Peyer's patch (tissue), 4 donors: ENCODE results near the gene IRF3. TPM values are rescaled to one million over a fixed set of nuclear protein-coding genes. Genes with fewer than 3 reads are reported as not detected.
A peak's percentile ranks its signal among the peaks of the same experiment; 100 is the strongest.

Experiments used
- DNase-seq, 3 donors: peaks; one replicate each; pipeline ENCODE4 v3.0.0-alpha.2; 2017 to 2019
- H3K27ac ChIP-seq, 4 donors: fragments of 200-600 bp; sonication (generic); one replicate each; pipeline ENCODE4 v1.5.1; 2016 to 2019
- H3K27me3 ChIP-seq, 2 donors: fragments of 200-600 bp; sonication (generic); one replicate each; pipeline ENCODE4 v1.5.1; 2019
- H3K36me3 ChIP-seq, 3 donors: fragments of 200-600 bp; sonication (generic); one replicate each; pipeline ENCODE4 v1.5.1; 2016 to 2019
- H3K4me1 ChIP-seq, 4 donors: fragments of 200-600 bp; sonication (generic); one replicate each; pipeline ENCODE4 v1.5.1; 2016 to 2019
- H3K4me3 ChIP-seq, 4 donors: fragments of 200-600 bp; sonication (generic); 1 replicate in 3 of 4; 2 replicates in 1 of 4; pipeline ENCODE4 v1.5.1; 2016 to 2019; ENCODE audit warnings: mild to moderate bottlenecking in 1 of 4
- H3K9me3 ChIP-seq, 4 donors: fragments of 200-600 bp; sonication (generic); one replicate each; pipeline ENCODE4 v1.5.1; 2016 to 2019; ENCODE audit warnings: mild to moderate bottlenecking in 1 of 4
- CTCF ChIP-seq, 6 experiments: fragments of 450-650 bp in 4 of 6; fragments of 200-600 bp in 2 of 6; sonication (generic) in 1 of 6; IDR thresholded peaks; one replicate each; pipeline ENCODE4 v1.5.1; 2017 to 2019; ENCODE audit warnings: antibody characterized with exemption in 6 of 6, mild to moderate bottlenecking in 3 of 6, moderate library complexity in 1 of 6
- POLR2A ChIP-seq, 2 donors: fragments of 450-650 bp; IDR thresholded peaks; one replicate each; pipeline ENCODE4 v1.5.1; 2017; ENCODE audit warnings: antibody characterized with exemption in 2 of 2, mild to moderate bottlenecking in 2 of 2, moderate library complexity in 2 of 2
- total RNA-seq, 4 donors: library from RNA; depleted of rRNA; stranded (reverse); fragments of >200 nt; gene quantifications; one replicate each; pipeline ENCODE4 v1.1.0, GENCODE V29; 2016

The IRF3 gene
- total RNA-seq, 4 donors from 2014 or later: 98.6 to 131 (median 120) TPM

GRCh38 chr19:49664171-49665035 is 1.3 kb downstream of the IRF3 start:
- DNase-seq: peak; percentile 96 to 97 (median 97)
- Histone ChIP-seq H3K36me3 (peaks cover 0 to 37% (median 0%) of the 10 kb centered on the region in 3 donors), H3K4me3 (peak overlapping the region; percentile 64 to 98 (median 84)), H3K27me3 (no peaks in the 10 kb centered on the region), H3K27ac (peak overlapping the region; percentile 80 to 97 (median 92)), H3K4me1 (peaks cover 0 to 23% (median 16%) of the 10 kb centered on the region in 4 donors), H3K9me3 (no peaks in the 10 kb centered on the region)
- TF ChIP-seq CTCF (IDR thresholded peaks at IDR 0.05) (peak in 4 of 6 experiments; percentile 14 to 58 (median 51)), POLR2A (IDR thresholded peaks at IDR 0.05) (peak; percentile 48 to 72)

GRCh38 chr19:49663224-49663623 is 2.4 kb downstream of the IRF3 start:
- no peaks in the 10 kb centered on the region for H3K9me3 ChIP-seq
- TF ChIP-seq CTCF (IDR thresholded peaks at IDR 0.05): no peak
- no peak for TF ChIP-seq POLR2A (IDR thresholded peaks at IDR 0.05)
- H3K27me3 ChIP-seq: no peaks in the 10 kb centered on the region
- H3K4me3 ChIP-seq: no peak overlapping the region
- peak overlapping the region in 3 of 4 donors; percentile 15 to 97 (median 92) for H3K27ac ChIP-seq
- H3K4me1 ChIP-seq: peaks cover 0 to 23% (median 16%) of the 10 kb centered on the region in 4 donors
- no peak for DNase-seq
- peaks cover 0 to 49% (median 0%) of the 10 kb centered on the region in 3 donors for H3K36me3 ChIP-seq

- peaks cover 0 to 23% (median 16%) of the 10 kb centered on the region in 4 donors for H3K4me1 ChIP-seq
- H3K27me3 ChIP-seq: no peaks in the 10 kb centered on the region
- no peak overlapping the region for H3K4me3 ChIP-seq
- peaks cover 0 to 61% (median 0%) of the 10 kb centered on the region in 3 donors for H3K36me3 ChIP-seq
- no peak overlapping the region for H3K27ac ChIP-seq
- DNase-seq: no peak
- TF ChIP-seq CTCF (IDR thresholded peaks at IDR 0.05): no peak
- no peak for TF ChIP-seq POLR2A (IDR thresholded peaks at IDR 0.05)
- H3K9me3 ChIP-seq: no peaks in the 10 kb centered on the region
These were observed 3.6 kb downstream of the IRF3 start for GRCh38 chr19:49662011-49662410.

- Histone ChIP-seq H3K4me3 (no peak overlapping the region), H3K4me1 (peaks cover 0 to 13% (median 9%) of the 10 kb centered on the region in 4 donors), H3K27me3 (no peaks in the 10 kb centered on the region), H3K36me3 (peaks cover 0 to 77% (median 0%) of the 10 kb centered on the region in 3 donors), H3K27ac (no peak overlapping the region), H3K9me3 (no peaks in the 10 kb centered on the region)
- TF ChIP-seq CTCF (IDR thresholded peaks at IDR 0.05) (no peak), POLR2A (IDR thresholded peaks at IDR 0.05) (no peak)
- no peak for DNase-seq
These were observed 5.2 kb downstream of the IRF3 start for GRCh38 chr19:49660338-49660961.

GRCh38 chr19:49658566-49659442 is 6.9 kb downstream of the IRF3 start:
- H3K4me1 ChIP-seq: peaks cover 0 to 8% (median 7%) of the 10 kb centered on the region in 4 donors
- no peaks in the 10 kb centered on the region for H3K9me3 ChIP-seq
- TF ChIP-seq CTCF (IDR thresholded peaks at IDR 0.05) (no peak), POLR2A (IDR thresholded peaks at IDR 0.05) (no peak)
- H3K4me3 ChIP-seq: no peak overlapping the region
- no peak overlapping the region for H3K27ac ChIP-seq
- DNase-seq: no peak
- no peaks in the 10 kb centered on the region for H3K27me3 ChIP-seq
- peaks cover 0 to 93% (median 0%) of the 10 kb centered on the region in 3 donors for H3K36me3 ChIP-seq
